C4-2B (cell line): Measurements from ENCODE around the gene GJC2.

ENCODE experiments used
- ZFX ChIP-seq: fragments of 450-650 bp; IDR thresholded peaks from 2 replicates; pipeline ENCODE4 v1.6.1; 2017
- TF ChIP-seq, protein P1 (sequence below): fragments of 450-650 bp; conservative IDR thresholded peaks from 2 replicates; pipeline ENCODE4 v1.5.1; 2017; ENCODE audit warnings: mild to moderate bottlenecking

GRCh38 chr1:228166170-228166936 is 16.6 kb downstream of the GJC2 start:
- TF ChIP-seq, protein P1, sequence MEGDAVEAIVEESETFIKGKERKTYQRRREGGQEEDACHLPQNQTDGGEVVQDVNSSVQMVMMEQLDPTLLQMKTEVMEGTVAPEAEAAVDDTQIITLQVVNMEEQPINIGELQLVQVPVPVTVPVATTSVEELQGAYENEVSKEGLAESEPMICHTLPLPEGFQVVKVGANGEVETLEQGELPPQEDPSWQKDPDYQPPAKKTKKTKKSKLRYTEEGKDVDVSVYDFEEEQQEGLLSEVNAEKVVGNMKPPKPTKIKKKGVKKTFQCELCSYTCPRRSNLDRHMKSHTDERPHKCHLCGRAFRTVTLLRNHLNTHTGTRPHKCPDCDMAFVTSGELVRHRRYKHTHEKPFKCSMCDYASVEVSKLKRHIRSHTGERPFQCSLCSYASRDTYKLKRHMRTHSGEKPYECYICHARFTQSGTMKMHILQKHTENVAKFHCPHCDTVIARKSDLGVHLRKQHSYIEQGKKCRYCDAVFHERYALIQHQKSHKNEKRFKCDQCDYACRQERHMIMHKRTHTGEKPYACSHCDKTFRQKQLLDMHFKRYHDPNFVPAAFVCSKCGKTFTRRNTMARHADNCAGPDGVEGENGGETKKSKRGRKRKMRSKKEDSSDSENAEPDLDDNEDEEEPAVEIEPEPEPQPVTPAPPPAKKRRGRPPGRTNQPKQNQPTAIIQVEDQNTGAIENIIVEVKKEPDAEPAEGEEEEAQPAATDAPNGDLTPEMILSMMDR: peak; percentile 1; the same call in 1 of the 2 replicates
- no peak for TF ChIP-seq ZFX
